PC-9 (cell line): ENCODE results near the gene KDM4C. TPM values are rescaled to one million over a fixed set of nuclear protein-coding genes. Genes with fewer than 3 reads are reported as not detected.

Experiments used
- BruUV-seq: library from RNA; stranded (reverse); fragments of 400-500 nt; replicated peaks from 2 replicates; lab custom pipeline; 2021; lab: Mats Ljungman, UMichigan
- CTCF ChIA-PET: fragments of 300-600 bp; sonication (Branson Sonifier 250); formaldehyde crosslinking; loops from one replicate; lab custom pipeline; 2022; ENCODE audit warnings: antibody characterized with exemption; lab: Charles Lee
- POLR2A ChIA-PET: fragments of 300-600 bp; sonication (Branson Sonifier 250); formaldehyde crosslinking; loops from one replicate; lab custom pipeline; 2022; ENCODE audit warnings: antibody characterized with exemption; ENCODE audit not compliant: unreplicated experiment; lab: Charles Lee
- DNase-seq, 2 experiments: peaks; one replicate each; pipeline versions ENCODE4 v3.0.0 to v3.0.0-alpha.2; 2015 to 2022; ENCODE audit warnings: mixed read lengths in 1 of 2
- H2AFZ ChIP-seq: fragments of 200-600 bp; sonication (generic); 2 replicates; pipeline ENCODE4 v1.8.1; 2017; ENCODE audit warnings: antibody characterized with exemption
- H3F3A ChIP-seq: fragments of 200-600 bp; sonication (generic); 2 replicates; pipeline ENCODE4 v1.8.1; 2017; ENCODE audit warnings: antibody characterized with exemption, mild to moderate bottlenecking, low read depth; ENCODE audit not compliant: insufficient read depth
- H3K27ac ChIP-seq: fragments of 200-600 bp; sonication (generic); 2 replicates; pipeline ENCODE4 v1.6.1; 2016; ENCODE audit warnings: mixed run types
- H3K27me3 ChIP-seq: fragments of 200-600 bp; sonication (generic); 2 replicates; pipeline ENCODE4 v1.6.1; 2016; ENCODE audit warnings: low read depth, mixed run types; ENCODE audit not compliant: insufficient read depth
- H3K36me3 ChIP-seq: fragments of 200-600 bp; sonication (generic); 2 replicates; pipeline ENCODE4 v1.6.1; 2016; ENCODE audit warnings: low read depth, mixed run types
- H3K4me1 ChIP-seq: fragments of 200-600 bp; sonication (generic); replicated peaks from 2 replicates; pipeline ENCODE4 v1.6.1; 2016; ENCODE audit warnings: mixed run types; ENCODE audit not compliant: insufficient read depth
- H3K4me2 ChIP-seq: fragments of 200-600 bp; sonication (generic); 2 replicates; pipeline ENCODE4 v1.6.1; 2017; ENCODE audit warnings: mixed run types
- H3K4me3 ChIP-seq: fragments of 200-600 bp; sonication (generic); 2 replicates; pipeline ENCODE4 v1.6.1; 2016; ENCODE audit warnings: mixed run types
- H3K79me2 ChIP-seq: fragments of 200-600 bp; sonication (generic); 2 replicates; pipeline ENCODE4 v1.6.1; 2017; ENCODE audit warnings: low read depth, mixed run types
- H3K9me2 ChIP-seq: fragments of 200-600 bp; sonication (generic); 2 replicates; pipeline ENCODE4 v1.8.1; 2017; ENCODE audit warnings: mild to moderate bottlenecking; ENCODE audit not compliant: insufficient read depth
- H3K9me3 ChIP-seq: fragments of 200-600 bp; sonication (generic); 2 replicates; pipeline ENCODE4 v1.8.1; 2016; ENCODE audit warnings: low read depth; ENCODE audit not compliant: insufficient read depth
- H4K20me1 ChIP-seq: fragments of 200-600 bp; sonication (generic); 2 replicates; pipeline ENCODE4 v1.8.1; 2017; ENCODE audit not compliant: insufficient read depth
- EZH2 ChIP-seq: fragments of 200-600 bp; sonication (generic); IDR thresholded peaks from 2 replicates; pipeline ENCODE4 v1.8.0; 2017; ENCODE audit warnings: antibody characterized with exemption, low read depth
- intact Hi-C: fragments of 100-400 bp; cut with micrococcal nuclease; formaldehyde crosslinking; loops from one replicate; pipeline ENCODE4 v1.10.0; 2022; ENCODE audit not compliant: unreplicated experiment
- total RNA-seq: library from RNA; stranded (reverse); gene quantifications from 2 replicates; pipeline ENCODE4 v1.2.3, GENCODE V29; 2021
- TF ChIP-seq, protein P1 (sequence below): fragments of 200-600 bp; sonication (generic); conservative IDR thresholded peaks from 2 replicates; pipeline ENCODE4 v1.6.1; 2017; ENCODE audit warnings: mixed run types, antibody characterized with exemption, mild to moderate bottlenecking, moderate library complexity

KDM4C gene
- total RNA-seq, 1 experiment from 2014 or later: 12.9 TPM

DNA sequence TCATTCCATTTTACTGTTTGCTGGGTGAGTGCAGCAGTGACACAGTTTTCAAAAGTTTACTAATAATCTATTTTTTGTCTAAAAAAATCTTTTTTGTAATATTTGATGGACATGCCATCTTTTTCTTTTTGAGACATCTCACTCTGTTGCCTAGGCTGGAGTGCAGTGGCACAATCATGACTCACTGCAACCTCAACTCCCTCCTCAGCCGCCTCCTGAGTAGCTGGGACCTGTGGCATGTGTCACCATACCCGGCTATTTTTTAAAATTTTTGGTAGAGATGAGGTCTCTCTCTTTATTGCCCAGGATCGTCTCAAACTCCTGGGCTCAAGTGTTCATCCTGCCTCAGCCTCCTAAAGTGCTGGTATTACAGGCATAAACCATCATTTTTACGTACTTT is 86.0 kb downstream of the KDM4C start:
- Histone ChIP-seq H2AFZ (no peak overlapping the region), H3K9me3 (no peaks in the 10 kb centered on the region), H3K27ac (no peak overlapping the region), H3K4me1 (no peaks in the 10 kb centered on the region), H4K20me1 (no peaks in the 10 kb centered on the region), H3K79me2 (no peaks in the 10 kb centered on the region), H3K4me2 (no peak overlapping the region), H3K27me3 (no peaks in the 10 kb centered on the region), H3F3A (no peaks in the 10 kb centered on the region), H3K4me3 (no peak overlapping the region), H3K36me3 (no peaks in the 10 kb centered on the region), H3K9me2 (no peaks in the 10 kb centered on the region)
- no TSS peak for BruUV-seq
- intact Hi-C loops: no loop called here
- DNase-seq: no peak
- POLR2A ChIA-PET: no interaction called here
- TF ChIP-seq EZH2: no peak
- TF ChIP-seq, protein P1, sequence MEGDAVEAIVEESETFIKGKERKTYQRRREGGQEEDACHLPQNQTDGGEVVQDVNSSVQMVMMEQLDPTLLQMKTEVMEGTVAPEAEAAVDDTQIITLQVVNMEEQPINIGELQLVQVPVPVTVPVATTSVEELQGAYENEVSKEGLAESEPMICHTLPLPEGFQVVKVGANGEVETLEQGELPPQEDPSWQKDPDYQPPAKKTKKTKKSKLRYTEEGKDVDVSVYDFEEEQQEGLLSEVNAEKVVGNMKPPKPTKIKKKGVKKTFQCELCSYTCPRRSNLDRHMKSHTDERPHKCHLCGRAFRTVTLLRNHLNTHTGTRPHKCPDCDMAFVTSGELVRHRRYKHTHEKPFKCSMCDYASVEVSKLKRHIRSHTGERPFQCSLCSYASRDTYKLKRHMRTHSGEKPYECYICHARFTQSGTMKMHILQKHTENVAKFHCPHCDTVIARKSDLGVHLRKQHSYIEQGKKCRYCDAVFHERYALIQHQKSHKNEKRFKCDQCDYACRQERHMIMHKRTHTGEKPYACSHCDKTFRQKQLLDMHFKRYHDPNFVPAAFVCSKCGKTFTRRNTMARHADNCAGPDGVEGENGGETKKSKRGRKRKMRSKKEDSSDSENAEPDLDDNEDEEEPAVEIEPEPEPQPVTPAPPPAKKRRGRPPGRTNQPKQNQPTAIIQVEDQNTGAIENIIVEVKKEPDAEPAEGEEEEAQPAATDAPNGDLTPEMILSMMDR: no peak
- CTCF ChIA-PET: no interaction called here

DNA sequence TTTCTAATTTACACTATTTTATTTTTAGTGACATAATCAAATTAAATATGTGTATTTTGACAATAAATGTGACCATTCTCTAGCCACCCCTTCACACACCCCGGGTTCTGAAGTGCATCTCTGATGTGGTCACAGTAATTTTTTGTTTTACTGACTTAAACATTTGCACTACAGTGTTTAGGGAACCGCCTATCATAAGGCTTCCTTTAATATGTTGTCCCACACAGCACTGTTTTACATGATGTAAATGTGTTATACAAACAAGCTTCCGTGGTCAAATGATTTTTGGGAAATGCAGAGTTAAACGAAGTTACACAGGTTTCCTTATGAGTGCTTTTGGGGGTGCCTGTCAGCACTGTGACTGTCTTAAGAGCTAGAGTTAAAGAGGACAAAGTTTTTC is 86.5 kb downstream of the KDM4C start:
- Histone ChIP-seq H3K9me3 (no peaks in the 10 kb centered on the region), H3K36me3 (no peaks in the 10 kb centered on the region), H3K4me2 (no peak overlapping the region), H3K4me1 (no peaks in the 10 kb centered on the region), H4K20me1 (no peaks in the 10 kb centered on the region), H2AFZ (no peak overlapping the region), H3K27me3 (no peaks in the 10 kb centered on the region), H3F3A (no peaks in the 10 kb centered on the region), H3K4me3 (no peak overlapping the region), H3K79me2 (no peaks in the 10 kb centered on the region), H3K9me2 (no peaks in the 10 kb centered on the region), H3K27ac (no peak overlapping the region)
- ChIA-PET POLR2A (no interaction called here), CTCF (no interaction called here)
- intact Hi-C loops: no loop called here
- TF ChIP-seq, protein P1: no peak
- no peak for TF ChIP-seq EZH2
- BruUV-seq: no TSS peak
- no peak for DNase-seq

GRCh38 chr9:6845128-6845826 is 87.5 kb downstream of the KDM4C start:
- Histone ChIP-seq H3K27ac (no peak overlapping the region), H3K4me3 (no peak overlapping the region), H3K4me2 (no peak overlapping the region), H3F3A (no peaks in the 10 kb centered on the region), H3K79me2 (no peaks in the 10 kb centered on the region), H2AFZ (no peak overlapping the region), H3K9me2 (no peaks in the 10 kb centered on the region), H4K20me1 (no peaks in the 10 kb centered on the region), H3K36me3 (no peaks in the 10 kb centered on the region), H3K9me3 (no peaks in the 10 kb centered on the region), H3K4me1 (no peaks in the 10 kb centered on the region), H3K27me3 (no peaks in the 10 kb centered on the region)
- BruUV-seq: no TSS peak
- intact Hi-C loops: no loop called here
- POLR2A ChIA-PET: no interaction called here
- CTCF ChIA-PET: no interaction called here
- TF ChIP-seq EZH2: no peak
- TF ChIP-seq, protein P1: no peak
- DNase-seq: no peak
